Measurements from ENCODE around the gene ZNF292. TPM values are rescaled to one million over a fixed set of nuclear protein-coding genes. Genes with fewer than 3 reads are reported as not detected.
"Not testable (repeated sequence)": the region's sequence is repeated elsewhere in the genome, so short reads cannot be mapped to it uniquely, and the experiment has no call there.

The ZNF292 gene
- polyA plus RNA-seq (ENCODE audit: insufficient read length in 3 of 3), result 10 to 100 TPM; 42.0 to 46.2 (median 43.2) TPM

DNA sequence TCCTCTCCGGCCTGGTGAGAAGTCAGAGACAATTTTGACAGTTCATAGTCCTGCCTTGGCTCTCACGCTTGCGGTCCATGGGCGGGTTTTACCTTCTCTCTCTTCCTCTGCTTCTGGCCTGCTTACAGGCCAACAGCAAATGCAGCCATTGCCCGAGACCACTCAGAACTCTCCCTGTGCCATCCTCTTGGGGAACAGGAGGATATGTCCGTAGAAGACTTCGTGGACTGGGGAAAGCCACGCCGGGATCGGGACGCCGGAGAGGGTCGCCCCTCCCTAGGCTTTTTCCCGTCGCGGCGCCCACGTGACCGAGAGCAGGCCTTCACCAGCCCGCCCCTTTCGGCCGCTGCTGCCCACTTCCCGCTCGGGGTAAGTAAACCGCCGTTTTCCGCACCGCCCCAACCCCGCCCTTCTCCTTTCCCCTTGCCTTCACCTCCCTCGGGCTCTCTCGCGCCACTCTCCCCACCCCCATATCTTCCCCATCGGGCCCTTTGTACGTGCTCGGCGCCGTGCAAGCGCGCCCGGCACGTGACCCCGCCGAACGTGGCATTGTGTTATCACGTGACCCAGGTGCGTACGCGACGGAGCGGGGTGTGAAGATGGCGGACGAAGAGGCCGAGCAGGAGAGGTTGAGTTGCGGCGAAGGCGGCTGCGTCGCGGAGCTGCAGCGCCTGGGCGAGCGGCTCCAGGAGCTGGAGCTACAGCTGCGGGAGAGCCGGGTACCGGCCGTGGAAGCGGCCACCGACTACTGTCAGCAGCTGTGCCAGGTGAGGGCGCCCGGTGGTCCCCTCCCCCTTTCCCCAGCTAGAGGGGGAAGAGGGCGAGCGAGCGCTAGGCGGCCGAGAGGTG, at the start of gene ZNF292:
ZNF292 (plus strand) TSS at position 573 of the 849 bp plus-strand sequence; CDS start at position 600, 27 bp downstream.
- peak; percentile 90 to 93 (median 90) for DNase-seq (ENCODE audit: low read depth in 3 of 3, low spot score in 2 of 3)

- DNase-seq (ENCODE audit: low read depth in 3 of 3, low spot score in 2 of 3), result no peak
These were observed 49.5 kb upstream of the ZNF292 start for GRCh38 chr6:87105823-87106222.

- DNase-seq (ENCODE audit: low read depth in 3 of 3, low spot score in 2 of 3), result no peak
These were observed 44.7 kb upstream of the ZNF292 start for GRCh38 chr6:87110636-87111035.

- no peak for DNase-seq (ENCODE audit: low read depth in 3 of 3, low spot score in 2 of 3)
These were observed 39.8 kb upstream of the ZNF292 start for GRCh38 chr6:87115402-87116135.

- DNase-seq (ENCODE audit: low read depth in 3 of 3, low spot score in 2 of 3), result no peak
These were observed 38.4 kb upstream of the ZNF292 start for GRCh38 chr6:87116922-87117321.

- no peak for DNase-seq (ENCODE audit: low read depth in 3 of 3, low spot score in 2 of 3)
These were observed 37.3 kb upstream of the ZNF292 start for GRCh38 chr6:87118054-87118453.

DNA sequence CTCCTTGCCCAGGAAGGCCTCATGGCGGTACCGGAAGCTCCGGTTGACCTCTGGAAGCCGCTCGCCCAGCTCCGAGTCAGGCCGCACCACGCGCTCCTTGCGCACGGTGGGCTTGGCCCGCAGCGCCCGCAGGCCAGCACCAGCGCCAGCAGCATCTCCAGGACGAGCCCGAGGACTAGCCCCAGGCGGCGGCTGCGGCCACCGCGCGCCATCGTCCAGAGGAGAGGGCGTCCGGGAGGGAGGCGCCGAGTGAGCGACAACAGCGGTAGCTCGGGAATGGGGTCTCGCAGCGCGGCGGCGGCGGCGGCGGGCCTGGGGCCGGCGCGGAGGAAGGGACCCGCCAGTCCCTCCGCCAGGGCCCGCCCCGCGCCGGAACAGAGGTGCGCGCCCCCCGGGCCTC, 32.9 kb upstream of the ZNF292 start:
- DNase-seq (ENCODE audit: low read depth in 3 of 3, low spot score in 2 of 3), result no peak

- no peak for DNase-seq (ENCODE audit: low read depth in 3 of 3, low spot score in 2 of 3)
These were observed 31.3 kb upstream of the ZNF292 start for GRCh38 chr6:87124074-87124473.

GRCh38 chr6:87126501-87126900, 28.9 kb upstream of the ZNF292 start:
- DNase-seq (ENCODE audit: low read depth in 3 of 3, low spot score in 2 of 3), result no peak

GRCh38 chr6:87127737-87128136, 27.6 kb upstream of the ZNF292 start:
- DNase-seq (ENCODE audit: low read depth in 3 of 3, low spot score in 2 of 3), result no peak

GRCh38 chr6:87136963-87137362, 18.4 kb upstream of the ZNF292 start:
- no peak for DNase-seq (ENCODE audit: low read depth in 3 of 3, low spot score in 2 of 3)

DNA sequence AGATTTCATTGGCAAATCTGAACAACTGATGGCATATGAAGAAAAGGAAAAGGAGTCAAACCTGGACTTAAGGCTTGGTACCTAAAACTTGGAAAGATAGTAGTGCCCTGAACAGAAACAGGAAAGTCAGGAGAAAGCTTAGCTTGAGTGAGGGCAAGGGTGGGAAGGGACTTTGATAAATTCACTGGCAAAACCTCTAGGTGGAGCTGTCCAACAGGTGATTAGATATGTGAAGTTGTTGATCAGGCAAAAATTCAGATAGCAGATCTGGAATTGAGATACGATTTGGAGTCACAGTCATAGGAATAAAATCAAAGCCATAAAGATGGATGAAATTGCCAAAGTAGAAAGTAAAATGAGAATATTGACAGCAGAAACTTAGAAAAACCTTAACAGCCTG, 16.1 kb upstream of the ZNF292 start:
- DNase-seq (ENCODE audit: low read depth in 3 of 3, low spot score in 2 of 3), result no peak

DNA sequence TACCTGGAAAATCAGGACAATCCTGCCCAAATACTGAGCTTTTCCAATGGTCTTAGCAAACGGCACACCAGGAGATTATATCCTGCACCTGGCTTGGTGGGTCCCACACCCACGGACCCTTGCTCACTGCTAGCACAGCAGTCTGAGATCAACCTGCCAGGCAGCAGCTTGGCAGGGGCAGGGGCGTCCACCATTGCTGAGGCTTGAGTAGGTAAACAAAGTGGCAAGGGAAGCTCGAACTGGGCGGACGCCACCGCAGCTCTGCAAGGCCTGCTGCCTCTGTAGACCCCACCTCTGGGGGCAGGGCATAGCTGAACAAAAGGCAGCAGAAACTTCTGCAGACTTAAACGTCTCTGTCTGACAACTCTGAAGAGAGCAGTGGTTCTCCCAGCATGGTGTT, 15.4 kb upstream of the ZNF292 start:
- DNase-seq (ENCODE audit: low read depth in 3 of 3, low spot score in 2 of 3), result not testable (repeated sequence)

- DNase-seq (ENCODE audit: low read depth in 3 of 3, low spot score in 2 of 3), result no peak
These were observed 9.0 kb upstream of the ZNF292 start for GRCh38 chr6:87146363-87146762.

DNA sequence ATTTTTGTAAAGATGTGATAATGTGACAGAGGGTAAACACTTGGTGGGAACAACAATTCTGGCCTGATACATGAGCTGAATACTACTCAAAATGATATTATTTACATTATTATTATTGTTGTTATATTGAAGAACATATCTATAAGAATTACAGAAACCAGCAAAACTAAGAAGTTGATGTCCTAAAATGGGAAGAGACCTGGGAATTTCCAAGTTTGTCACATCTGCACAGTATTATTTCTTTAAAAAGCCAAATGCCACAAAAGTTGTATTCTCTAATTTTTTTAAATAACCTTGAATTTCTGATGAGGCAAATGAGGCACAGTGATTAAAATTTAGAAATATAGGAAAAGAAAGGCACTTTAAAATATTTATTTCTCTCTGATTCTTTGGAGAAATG, 5.0 kb upstream of the ZNF292 start:
- no peak for DNase-seq (ENCODE audit: low read depth in 3 of 3, low spot score in 2 of 3)

- peak in 2 of 3 donors; percentile 16 to 31 for DNase-seq (ENCODE audit: low read depth in 3 of 3, low spot score in 2 of 3)
These were observed 3.9 kb upstream of the ZNF292 start for GRCh38 chr6:87151471-87151780.

DNA sequence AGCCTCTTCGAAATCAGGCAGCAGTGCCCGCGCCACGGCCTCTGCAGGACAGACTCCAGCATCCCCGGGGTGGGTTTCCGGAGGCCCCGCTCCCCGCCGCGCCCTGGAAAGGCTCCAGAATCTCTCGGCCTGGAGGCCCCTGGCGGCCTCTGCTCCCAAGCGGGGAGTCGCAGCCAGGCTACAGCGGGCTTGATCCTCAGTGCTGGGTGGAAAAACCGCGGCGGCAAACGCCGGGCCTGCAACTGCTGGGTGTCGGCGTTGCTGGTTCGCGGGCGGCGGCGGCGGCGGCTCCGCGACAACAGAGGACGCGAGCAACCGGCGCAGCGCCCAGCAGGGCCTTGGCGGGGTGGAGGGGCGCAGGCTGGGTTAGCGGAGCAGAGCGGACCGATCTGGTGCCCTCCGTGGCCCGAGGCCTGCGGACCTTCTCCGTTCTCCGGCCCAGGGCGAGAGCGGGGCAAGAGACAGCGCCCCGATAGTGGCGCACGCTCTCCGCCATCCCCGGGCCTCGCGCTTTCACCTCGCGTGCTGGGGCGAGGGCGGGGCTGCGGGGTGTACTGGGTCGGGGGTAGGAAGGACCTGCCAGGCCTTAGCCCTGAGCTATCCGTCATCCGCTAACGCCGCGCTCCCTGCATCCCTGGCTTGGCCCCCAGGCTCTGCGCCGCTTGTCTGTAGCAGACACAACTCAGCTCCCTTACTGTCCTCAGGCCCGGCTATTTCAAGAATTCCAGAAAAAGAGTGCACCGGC, 3.4 kb upstream of the ZNF292 start:
- DNase-seq (ENCODE audit: low read depth in 3 of 3, low spot score in 2 of 3), result peak; percentile 36 to 42 (median 38)

DNA sequence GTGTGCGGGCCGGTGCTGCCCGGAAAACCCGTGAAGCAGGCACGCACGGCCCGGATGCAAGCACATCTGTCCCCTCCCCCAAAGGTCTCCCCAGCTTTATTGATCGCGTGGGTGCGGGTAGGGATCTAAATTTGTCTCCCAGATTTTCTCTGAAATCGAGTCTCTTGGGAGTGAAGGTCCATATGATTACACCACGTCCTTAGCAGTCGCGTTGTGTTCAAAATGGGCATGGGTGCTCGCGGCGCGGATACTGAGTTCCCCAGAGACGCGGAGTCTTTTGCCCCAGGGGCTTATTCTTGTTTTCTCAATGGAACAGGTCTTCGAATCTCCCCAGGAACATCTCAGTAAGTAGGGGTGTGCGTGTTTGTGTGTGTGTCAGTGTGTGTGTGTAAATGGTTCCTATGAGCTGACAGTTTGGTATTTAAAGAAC, 2.8 kb upstream of the ZNF292 start:
- DNase-seq (ENCODE audit: low read depth in 3 of 3, low spot score in 2 of 3), result peak in 1 of 3 donors; percentile 29

GRCh38 chr6:87154641-87154992, 748 bp upstream of the ZNF292 start:
- peak in 1 of 3 donors; percentile 20 for DNase-seq (ENCODE audit: low read depth in 3 of 3, low spot score in 2 of 3)

DNA sequence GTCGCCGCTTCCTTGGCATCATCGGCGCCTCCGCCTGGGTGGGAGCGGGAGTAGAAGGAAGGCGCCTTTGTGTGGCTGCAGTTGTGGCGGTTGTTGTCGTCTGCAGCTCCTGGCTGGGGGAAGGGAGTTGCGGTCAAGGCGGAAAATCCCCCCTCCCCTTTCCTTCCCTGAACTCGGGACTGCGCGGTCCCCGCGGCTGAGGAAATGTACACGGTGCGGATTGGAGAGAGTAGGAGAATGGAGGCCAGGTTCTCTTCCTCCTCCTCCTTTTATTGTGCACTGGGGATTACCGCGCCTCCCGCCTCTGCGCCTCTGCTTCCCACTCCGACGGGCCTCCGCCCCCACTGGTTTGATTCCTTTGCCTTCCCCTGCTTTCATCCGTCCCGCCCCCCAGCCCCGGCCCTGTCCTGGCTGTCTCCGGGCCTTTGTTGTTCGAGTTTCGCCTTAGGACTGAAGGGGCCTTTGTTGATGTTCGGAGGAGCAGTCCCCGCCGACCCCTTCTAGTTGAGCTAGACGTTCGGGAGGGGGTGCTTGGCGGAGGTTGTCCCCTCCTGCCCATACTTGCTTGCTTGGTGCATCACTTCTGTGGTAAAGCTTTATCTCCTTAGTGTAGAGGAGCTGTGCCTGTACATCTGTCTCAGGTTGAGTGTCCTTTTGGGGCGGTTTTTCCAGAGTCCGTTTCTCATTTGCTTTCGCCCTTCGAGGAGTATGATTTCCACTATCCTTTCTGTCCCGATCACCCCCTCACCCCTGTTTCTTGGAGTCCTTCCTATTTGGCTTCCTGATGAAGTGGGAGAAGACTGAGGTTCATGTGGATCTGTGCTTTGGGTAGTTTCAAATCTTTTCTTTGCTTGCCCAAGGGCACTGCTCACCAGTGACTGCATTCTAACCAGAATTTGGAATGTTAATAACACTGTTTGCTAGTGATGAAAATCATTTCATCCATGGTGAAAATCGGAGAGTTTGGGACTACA, 764 bp downstream of the ZNF292 start:
- DNase-seq (ENCODE audit: low read depth in 3 of 3, low spot score in 2 of 3), result peak; percentile 38 to 64 (median 44)

Data from right renal cortex interstitium (tissue), 3 donors.